OCI-M1 (cell line): ENCODE results near the gene FUT4.

ENCODE experiments used
- DNase-seq: peaks from one replicate; lab custom pipeline; 2025; lab: John Stamatoyannopoulos, UW

Gene FUT4

DNA sequence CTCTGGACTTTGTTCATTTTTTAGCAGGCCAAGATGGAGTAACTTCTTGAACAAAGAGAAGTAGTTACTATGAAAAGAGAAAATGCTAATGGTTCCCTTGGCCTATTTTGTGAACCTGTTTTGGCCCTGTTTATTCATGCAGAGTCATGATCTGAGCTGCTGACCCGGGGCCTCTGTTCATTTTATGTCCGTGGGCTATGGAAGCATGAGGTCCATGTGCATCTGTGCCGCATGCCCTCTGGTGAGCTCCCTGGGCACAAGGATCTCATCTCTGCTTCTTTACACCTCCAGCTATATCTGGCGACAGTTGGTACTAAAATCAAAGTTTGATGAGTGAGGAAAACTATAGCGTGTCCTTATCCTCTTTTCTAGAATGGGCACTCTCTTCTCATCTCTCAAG lies 24.5 kb downstream of the FUT4 start:
- DNase-seq: no peak

DNA sequence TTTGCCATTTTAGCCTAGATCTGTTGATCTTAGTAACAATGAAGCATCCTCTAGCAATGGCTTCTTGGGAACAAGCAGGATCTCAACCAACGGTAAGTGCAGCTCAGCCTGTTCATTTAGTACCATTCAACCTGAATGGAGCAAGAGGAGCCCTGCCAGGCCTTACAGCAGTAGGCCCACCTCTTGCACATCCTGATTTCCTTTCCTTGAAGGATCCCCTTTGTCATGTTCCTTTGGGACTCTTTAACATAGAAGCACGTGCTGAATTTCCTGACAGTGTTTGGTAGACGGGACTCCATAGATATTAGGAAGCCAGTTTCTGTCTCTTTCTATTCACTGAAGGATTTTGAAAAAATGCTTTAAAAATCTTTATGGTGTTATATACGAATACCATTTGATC lies 25.0 kb downstream of the FUT4 start:
- DNase-seq: no peak

DNA sequence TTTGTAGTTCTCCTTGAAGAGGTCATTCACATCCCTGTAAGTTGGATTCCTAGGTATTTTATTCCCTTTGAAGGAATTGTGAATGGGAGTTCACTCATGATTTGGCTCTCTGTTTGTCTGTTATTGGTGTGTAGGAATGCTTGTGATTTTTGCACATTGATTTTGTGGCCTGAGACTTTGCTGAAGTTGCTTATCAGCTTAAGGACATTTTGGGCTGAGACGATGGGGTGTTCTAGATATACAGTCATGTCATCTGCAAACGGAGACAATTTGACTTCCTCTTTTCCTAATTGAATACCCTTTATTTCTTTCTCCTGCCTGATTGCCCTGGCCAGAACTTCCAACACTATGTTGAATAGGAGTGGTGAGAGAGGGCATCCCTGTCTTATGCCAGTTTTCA lies 29.3 kb downstream of the FUT4 start:
- DNase-seq: peak; percentile 5

DNA sequence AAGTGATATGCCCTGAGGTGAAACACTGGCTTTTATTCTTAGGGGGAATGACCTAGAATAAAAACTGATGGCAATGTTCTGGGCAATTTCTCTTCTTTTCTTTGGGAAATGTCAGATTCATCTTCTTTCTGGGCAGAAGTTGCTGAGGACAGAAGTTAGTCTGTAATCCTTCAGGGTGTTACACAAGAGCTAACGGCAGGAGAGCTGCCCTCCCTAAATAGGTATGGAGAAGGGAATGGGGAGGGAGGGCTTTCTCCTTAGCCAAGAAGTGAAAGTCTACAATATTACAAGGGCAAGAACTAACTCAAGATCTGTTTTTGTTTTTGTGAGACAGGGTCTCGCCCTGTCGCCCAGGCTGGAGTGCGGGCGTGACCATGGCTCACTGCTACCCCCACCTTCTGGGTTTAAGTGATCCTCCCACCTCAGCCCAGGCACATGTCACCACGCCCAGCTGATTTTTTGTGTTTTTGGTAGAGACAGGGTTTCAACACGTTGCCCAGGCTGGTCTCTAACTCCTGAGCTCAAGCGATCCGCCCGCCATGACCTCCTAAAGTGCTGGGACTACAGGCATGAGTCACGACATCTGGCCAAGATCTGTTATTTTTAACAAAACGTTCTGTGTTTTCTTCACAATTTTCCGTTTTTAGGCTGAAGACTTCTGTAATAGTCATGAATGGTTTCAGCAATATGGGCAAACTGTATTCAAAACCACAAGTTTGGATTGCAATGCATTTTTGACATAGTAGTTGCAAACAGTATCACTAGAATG lies 30.7 kb downstream of the FUT4 start:
- DNase-seq: peak; percentile 45

DNA sequence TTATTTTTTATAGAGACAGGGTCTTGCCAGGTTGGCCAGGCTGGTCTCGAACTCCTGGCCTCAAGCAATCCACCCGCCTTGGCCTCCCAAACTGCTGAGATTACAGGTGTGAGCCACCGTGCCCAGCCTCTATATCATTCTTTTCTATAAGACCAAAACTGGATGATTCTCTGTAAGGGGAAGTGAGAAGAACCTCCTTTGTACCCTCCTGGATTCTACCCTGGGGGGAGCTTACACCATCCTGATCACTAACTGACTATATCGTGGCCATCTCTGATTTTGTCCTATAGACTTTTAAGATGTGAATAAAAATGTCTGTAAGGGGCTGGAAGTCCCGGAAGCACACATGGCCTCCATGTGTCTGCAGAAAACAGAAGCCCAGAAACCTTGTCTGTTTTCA lies 32.6 kb downstream of the FUT4 start:
- DNase-seq: no peak

DNA sequence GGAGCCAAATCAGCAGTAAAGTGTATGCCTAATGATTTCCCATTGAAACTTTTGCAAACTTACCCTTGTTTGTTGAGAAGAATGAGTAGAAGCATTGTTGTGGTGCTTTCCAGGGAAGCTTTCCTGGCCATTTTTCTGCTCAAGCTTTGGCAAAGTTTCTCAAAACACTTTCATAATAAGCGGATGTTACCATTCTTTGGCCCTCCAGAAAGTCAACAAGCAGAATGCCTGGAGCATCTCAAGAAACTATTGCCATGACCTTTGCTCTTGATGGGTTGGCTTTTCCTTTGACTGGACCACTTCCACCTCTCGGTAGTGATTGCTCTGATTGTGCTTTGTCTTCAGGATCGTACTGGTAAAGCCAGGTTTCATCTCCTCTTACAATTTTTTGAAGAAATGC lies 34.1 kb downstream of the FUT4 start:
- DNase-seq: no peak

DNA sequence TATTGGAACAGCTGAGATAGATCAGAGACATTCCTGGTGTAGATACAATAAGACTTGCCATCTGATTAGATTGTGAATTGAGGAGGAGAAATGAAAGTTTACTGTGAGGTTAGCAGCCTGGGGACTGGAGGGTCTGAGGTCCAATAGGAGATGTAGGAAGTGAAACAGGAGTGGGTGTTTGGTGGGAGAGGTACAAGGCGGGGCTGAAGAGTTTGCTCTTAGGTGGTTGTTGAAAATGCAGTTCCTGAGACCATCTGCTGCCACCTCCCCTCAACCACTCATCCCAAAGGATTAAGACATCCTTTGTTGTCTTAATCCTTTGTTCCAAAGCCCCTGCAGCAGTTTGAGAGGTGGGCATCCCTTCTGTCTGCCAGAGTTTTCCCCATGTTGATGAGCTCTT lies 38.2 kb downstream of the FUT4 start:
- DNase-seq: no peak

DNA sequence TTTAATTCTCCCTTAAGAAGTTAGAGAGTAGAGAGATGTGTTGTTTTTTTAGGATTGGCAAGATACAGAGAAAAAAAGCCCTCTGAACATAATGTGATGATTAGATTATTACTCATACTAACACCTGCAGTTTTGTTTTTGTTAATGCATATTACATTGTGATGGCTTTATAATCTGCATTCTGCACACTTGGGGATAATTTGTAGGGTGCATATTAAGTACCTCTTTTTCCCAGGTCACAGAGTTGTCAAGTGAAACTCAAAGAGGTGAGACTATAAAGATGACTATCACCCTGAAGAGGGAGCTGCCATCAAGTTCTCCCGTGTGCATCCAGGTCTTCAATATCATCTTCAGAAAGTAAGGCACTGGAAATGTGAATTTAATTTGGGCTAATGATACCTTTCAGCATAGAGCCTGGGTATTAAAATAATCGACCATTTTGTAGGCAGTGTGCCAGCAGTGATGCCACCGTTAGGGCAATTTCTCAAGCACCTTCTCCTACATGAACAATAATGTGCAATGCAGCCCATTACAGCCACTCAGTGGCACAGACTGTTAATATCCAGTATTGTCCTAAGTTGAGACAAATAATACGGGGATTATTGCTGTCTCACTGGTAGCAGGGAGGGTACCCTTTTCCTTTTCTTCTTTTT lies 39.6 kb downstream of the FUT4 start:
- DNase-seq: no peak

DNA sequence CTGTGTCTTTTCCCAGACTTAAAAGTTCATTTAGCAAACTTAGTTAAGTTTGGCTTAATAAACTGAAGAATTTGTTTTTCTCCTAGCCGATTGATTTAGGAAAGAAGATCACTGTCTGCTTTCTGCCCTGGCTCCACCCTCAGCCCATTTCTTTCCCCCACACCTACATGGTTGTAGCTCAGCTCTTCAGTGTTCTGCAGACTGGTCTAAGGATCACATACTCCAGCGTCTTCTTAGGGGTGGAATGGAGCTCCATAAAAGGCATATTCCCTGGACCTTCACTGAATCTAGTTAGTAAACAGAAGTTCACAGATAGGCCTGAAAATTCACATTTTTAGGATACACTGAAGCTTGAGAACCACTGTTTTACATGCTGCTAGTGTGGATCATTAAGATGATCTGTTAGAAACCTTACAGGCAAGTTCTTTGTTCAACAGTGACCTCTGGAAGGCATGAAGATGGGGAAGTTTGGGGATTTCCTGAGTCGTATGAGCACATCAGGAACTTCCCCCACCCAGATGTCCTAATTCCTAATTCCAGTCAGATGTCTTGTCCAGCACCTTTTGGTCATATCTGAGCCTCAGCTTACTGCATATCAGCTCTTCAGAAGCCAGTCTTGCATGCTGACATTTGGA lies 40.3 kb downstream of the FUT4 start:
- no peak for DNase-seq

DNA sequence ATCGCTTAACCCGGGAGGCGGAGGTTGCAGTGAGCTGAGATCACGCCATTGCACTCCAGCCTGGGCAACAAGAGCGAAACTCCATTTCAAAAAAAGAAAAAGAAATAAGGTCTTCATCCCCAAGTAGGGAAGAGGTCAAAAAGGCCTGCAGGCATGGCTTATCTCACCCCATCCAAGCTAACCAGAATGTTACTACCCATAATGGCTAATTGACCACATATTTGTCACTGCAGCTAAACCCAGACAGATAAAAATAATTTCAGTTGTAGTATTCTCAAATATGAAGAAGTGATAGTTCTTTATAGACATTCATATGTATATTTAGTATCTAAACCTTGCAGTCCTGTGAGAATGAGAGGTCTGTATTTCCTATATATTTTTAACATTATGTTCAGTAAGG lies 41.3 kb downstream of the FUT4 start:
- DNase-seq: peak; percentile 40

DNA sequence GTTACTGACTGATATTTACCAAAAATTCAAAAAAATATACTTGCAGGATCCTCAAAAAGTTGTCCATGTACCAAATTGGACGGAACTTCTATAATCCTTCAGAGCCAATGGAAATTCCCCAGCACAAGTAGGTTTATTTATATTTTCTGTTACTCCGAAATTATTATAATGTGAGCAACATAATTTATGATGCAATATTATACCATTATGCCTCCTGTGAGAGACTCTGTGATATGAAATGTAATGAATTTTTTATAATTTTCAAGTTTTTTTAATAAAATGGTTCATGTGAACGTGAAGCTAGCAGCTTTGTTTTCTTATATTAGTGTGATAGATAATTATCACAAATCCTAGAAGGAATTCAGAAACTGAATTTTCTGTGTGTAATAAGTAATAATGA lies 41.7 kb downstream of the FUT4 start:
- no peak for DNase-seq

DNA sequence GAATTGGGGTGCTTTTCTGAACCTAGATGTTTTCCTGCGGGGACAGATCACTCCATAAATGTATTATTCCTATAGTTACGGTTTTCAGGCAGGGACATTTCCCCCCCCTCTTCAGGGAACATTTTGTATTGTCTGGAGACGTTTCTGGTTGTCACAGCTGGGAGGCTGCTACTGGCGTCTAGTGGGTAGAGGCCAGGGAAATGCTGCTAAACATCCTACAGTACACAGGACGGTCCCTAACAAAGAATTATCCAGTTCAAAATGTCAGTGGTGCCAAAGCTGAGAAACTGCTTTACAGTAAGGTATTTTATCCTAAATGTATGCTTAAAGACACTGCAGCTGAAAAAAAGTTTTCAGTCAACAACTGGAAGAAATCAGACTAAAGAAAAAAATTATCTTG lies 42.8 kb downstream of the FUT4 start:
- DNase-seq: no peak

DNA sequence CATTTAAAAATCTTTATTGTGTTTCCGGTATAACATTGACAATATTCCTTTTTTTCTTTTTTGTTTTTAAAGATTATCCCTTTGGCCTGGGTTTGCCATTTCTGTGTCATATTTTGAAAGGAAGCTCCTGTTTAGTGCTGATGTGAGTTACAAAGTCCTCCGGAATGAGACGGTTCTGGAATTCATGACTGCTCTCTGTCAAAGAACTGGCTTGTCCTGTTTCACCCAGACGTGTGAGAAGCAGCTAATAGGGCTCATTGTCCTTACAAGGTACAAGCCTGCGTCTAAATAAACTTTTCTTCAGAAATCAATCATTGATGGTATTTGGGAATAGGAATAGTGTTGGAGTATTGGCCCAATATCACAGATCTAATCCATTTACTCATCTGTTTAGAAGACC lies 43.3 kb downstream of the FUT4 start:
- DNase-seq: no peak

DNA sequence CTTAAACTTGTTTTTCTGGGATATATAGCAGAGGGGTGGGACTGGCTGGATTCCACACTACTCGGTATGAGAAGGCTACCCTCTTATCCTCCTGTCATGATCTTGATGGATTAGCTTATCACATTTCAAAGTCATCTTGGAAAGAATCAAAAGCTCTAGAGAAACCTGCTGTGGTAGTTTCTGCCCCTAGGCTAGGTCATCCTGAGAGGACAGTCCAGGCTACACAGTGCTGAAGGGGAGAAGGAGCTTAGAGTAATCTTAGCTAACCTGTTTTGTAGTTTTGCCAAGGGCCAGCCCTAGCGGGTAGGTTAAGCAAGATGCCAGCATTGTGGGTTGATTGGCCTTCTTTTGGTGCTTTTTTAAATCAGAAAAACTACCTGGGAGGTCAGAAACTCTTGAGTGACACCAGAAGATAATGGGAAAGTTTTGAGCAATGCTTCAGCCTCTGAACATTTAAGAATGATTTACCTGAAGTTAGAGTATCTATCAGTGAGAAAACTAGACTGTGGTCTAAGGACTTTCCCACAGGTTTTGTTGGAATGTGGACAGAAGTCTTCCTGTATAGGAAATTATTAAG lies 44.7 kb downstream of the FUT4 start:
- no peak for DNase-seq

DNA sequence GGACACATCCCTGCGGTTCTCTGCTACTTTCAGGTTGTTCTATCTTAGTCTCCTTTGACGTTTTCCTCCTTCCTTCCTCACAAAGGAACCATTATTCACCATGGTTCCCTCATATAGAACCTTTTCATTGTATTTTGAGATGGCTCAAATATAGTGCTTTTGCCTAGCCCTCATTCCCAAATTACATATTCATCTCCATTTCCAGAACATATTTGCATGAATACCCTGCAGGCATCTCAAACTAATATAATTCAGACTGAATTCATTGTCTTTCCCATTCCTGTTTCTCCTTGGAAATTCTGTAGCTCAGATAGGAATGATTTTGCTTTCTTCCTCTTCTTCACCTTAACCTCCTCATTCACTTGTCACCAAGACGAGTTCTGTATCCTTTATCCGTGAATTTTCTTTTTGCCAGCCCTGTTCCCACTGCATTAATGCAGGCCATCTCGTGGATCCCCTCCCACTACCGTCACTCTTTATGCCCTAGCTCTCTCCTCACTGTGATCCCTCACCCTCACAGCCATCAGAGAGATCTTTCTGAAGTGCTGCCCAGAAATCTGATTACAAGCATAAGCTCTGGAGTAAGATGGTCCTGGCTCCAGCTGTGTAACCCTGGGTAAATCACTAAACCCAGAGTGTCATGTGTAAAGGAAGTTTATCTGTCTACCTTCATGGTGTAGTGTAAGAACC lies 46.8 kb downstream of the FUT4 start:
- no peak for DNase-seq

DNA sequence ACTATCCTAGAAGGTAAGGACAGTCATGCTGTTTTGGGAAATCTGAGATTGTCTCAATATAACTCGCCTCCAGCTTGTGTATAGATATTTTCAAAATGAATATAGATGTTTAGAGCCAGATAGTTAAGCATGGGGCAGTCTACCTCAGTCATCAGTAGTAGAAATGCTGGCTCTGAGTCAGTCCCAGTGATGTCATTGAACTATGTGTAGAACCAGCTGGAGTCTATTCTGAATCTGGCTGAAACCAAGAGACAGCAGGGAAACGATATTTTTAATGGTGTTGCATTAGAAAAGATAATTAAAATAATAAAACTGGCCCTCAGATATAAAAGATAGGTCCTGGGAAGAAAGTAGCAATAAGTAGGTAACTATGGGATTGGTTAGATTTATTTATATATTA lies 49.3 kb downstream of the FUT4 start:
- DNase-seq: no peak

DNA sequence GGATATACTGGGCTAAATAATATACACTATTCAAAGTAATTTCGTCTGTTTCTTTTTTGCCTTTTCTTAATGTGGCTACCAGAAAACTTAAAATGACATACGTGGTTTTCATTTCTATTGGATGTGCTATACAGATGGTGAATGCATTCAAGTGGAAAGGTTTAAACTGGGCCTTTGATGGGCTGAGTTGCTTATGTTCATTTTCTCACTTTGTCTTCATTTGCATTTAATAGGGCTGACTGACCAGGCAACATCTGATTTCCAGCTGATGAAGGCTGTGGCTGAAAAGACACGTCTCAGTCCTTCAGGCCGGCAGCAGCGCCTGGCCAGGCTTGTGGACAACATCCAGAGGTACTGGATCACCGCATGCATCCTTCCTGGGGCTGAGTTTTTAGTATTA lies 51.4 kb downstream of the FUT4 start:
- DNase-seq: no peak

DNA sequence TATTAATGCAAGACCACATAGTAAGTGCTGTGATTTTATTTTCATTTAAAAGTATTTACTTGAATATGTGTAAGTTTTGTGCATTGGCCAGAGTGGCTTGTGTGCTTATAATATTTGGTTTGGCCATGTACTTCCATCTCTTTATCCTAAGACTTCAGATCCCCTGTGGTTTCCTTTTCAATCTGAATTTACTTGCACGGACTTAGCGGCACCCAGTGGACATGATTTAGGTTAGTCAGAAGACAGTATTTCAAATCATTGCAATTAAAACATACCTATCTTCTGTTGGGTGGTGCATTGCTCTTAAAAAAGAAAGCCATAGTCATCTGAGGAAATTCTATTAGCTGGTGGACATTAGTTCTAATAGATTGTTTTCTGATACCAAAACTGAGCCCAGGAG lies 54.2 kb downstream of the FUT4 start:
- peak; percentile 72 for DNase-seq
